Measurements from ENCODE around the gene IRF5. TPM values are rescaled to one million over a fixed set of nuclear protein-coding genes. Genes with fewer than 3 reads are reported as not detected.

IRF5 gene
- total RNA-seq, 1 experiment from 2014 or later: 0.74 TPM

GRCh38 chr7:128961030-128961659 is 23.4 kb downstream of the IRF5 start:
- no peak for TF ChIP-seq CTCF (conservative IDR thresholded peaks at IDR 0.05)
- no CpG with 5 or more reads among the region's 8 CpGs for whole genome bisulfite sequencing (ENCODE audit: extremely low coverage, insufficient read length, low lambda C conversion rate)
- H3K36me3 Mint-ChIP-seq (ENCODE audit: insufficient read depth in 1 of 3, low read depth in 3 of 3): peaks cover 35 to 78% (median 75%) of the 10 kb centered on the region in 3 experiments

More at GRCh38 chr7:128961030-128961659, 23.4 kb downstream of the IRF5 start:
- Histone ChIP-seq H3K23ac (ENCODE audit: insufficient read length, low read depth, low read length) (no peak overlapping the region), H2BK12ac (ENCODE audit: insufficient read length, low read depth, low read length) (no peak overlapping the region), H3K27me3 (ENCODE audit: insufficient read depth, low read length) (no peaks in the 10 kb centered on the region), H4K5ac (ENCODE audit: insufficient read length, low read depth, low read length) (no peak overlapping the region), H2BK120ac (ENCODE audit: low read depth, low read length, poor library complexity, severe bottlenecking) (no peak overlapping the region), H3K18ac (ENCODE audit: insufficient read length, low read depth, low read length) (no peak overlapping the region), H3K56ac (ENCODE audit: insufficient read length, low read depth, low read length) (no peak overlapping the region), H3K27ac (ENCODE audit: insufficient read length, low read depth, low read length) (no peak overlapping the region), H3K4me2 (ENCODE audit: insufficient read depth, insufficient read length, low read length) (no peak overlapping the region), H4K20me1 (ENCODE audit: control insufficient read depth, insufficient read depth, insufficient read length) (no peaks in the 10 kb centered on the region), H3K14ac (ENCODE audit: insufficient read depth, low read length) (no peak overlapping the region), H2BK15ac (ENCODE audit: low read depth, low read length) (no peak overlapping the region), H4K8ac (replicated peaks; ENCODE audit: insufficient read length, low read depth, low read length) (no peak overlapping the region), H3K79me2 (ENCODE audit: insufficient read depth, low read length) (no peaks in the 10 kb centered on the region), H4K91ac (ENCODE audit: insufficient read length, low read depth, low read length) (no peak overlapping the region), H3K4me1 (ENCODE audit: insufficient read depth, low read length) (no peaks in the 10 kb centered on the region), H3K9ac (ENCODE audit: extremely low read depth, insufficient read length, low read length) (no peak overlapping the region), H3K4ac (ENCODE audit: low read depth, low read length) (no peak overlapping the region), H3T11ph (ENCODE audit: low read length) (no peak overlapping the region), H3K23me2 (ENCODE audit: insufficient read length, low read depth, low read length, poor library complexity, severe bottlenecking) (no peaks in the 10 kb centered on the region), H3K9me3 (ENCODE audit: control insufficient read depth, low read depth, low read length) (no peaks in the 10 kb centered on the region), H2BK20ac (ENCODE audit: low read depth, low read length, poor library complexity, severe bottlenecking) (no peak overlapping the region), H2BK5ac (ENCODE audit: insufficient read length, low read length) (no peak overlapping the region), H2AK5ac (ENCODE audit: insufficient read length, low read length) (no peak overlapping the region), H2AFZ (ENCODE audit: low read length) (no peak overlapping the region), H3K79me1 (ENCODE audit: insufficient read depth, low read depth, low read length, poor library complexity, severe bottlenecking) (no peaks in the 10 kb centered on the region)
- Mint-ChIP-seq H3K27me3 (ENCODE audit: low read depth) (no peaks in the 10 kb centered on the region), H3K9me3 (no peaks in the 10 kb centered on the region), H3K27ac (no peak overlapping the region), H3K4me1 (peaks cover 10% of the 10 kb centered on the region in 2 experiments), H3K4me3 (no peak overlapping the region)
- DNase-seq: no peak

All from H9 (cell line).